Smooth muscle cell (in vitro differentiated cells): Measurements from ENCODE around the gene HINT1. TPM values are rescaled to one million over a fixed set of nuclear protein-coding genes. Genes with fewer than 3 reads are reported as not detected.
A peak's percentile ranks its signal among the peaks of the same experiment; 100 is the strongest.

Experiments
- DNase-seq: peaks from one replicate; lab custom pipeline; 2025; ENCODE audit not compliant: unreplicated experiment; lab: John Stamatoyannopoulos, UW
- H2AFZ ChIP-seq: fragments of 200-600 bp; sonication (generic); 2 replicates; pipeline ENCODE4 v1.6.0; 2016; ENCODE audit warnings: antibody characterized with exemption, low read depth, mild to moderate bottlenecking
- H3F3A ChIP-seq: fragments of 200-600 bp; sonication (generic); 2 replicates; pipeline ENCODE4 v1.6.0; 2017; ENCODE audit warnings: antibody characterized with exemption, low read depth
- H3K27ac ChIP-seq: fragments of 200-600 bp; sonication (generic); 2 replicates; pipeline ENCODE4 v1.5.1; 2016; ENCODE audit warnings: low read depth, mild to moderate bottlenecking
- H3K27me3 ChIP-seq: fragments of 200-600 bp; sonication (generic); 2 replicates; pipeline ENCODE4 v1.6.1; 2016; ENCODE audit warnings: low read depth, mild to moderate bottlenecking
- H3K36me3 ChIP-seq: fragments of 200-600 bp; sonication (generic); 2 replicates; pipeline ENCODE4 v1.5.1; 2016; ENCODE audit warnings: low read depth
- H3K4me1 ChIP-seq: fragments of 200-600 bp; sonication (generic); 2 replicates; pipeline ENCODE4 v1.5.1; 2016; ENCODE audit warnings: low read depth
- H3K4me2 ChIP-seq: fragments of 200-600 bp; sonication (generic); 2 replicates; pipeline ENCODE4 v1.6.0; 2016; ENCODE audit warnings: mild to moderate bottlenecking
- H3K4me3 ChIP-seq: fragments of 200-600 bp; sonication (generic); 2 replicates; pipeline ENCODE4 v1.5.1; 2016; ENCODE audit warnings: mild to moderate bottlenecking
- H3K79me2 ChIP-seq: fragments of 200-600 bp; sonication (generic); 2 replicates; pipeline ENCODE4 v1.6.0; 2016; ENCODE audit warnings: low read depth, mild to moderate bottlenecking
- H3K9ac ChIP-seq: fragments of 200-600 bp; sonication (generic); 2 replicates; pipeline ENCODE4 v1.6.0; 2016; ENCODE audit warnings: low read depth
- H3K9me3 ChIP-seq: fragments of 200-600 bp; sonication (generic); replicated peaks from 2 replicates; pipeline ENCODE4 v1.5.1; 2016; ENCODE audit warnings: low read depth
- H4K20me1 ChIP-seq: fragments of 200-600 bp; sonication (generic); 2 replicates; pipeline ENCODE4 v1.6.0; 2016; ENCODE audit warnings: low read depth
- CTCF ChIP-seq: fragments of 200-600 bp; sonication (generic); IDR thresholded peaks from 2 replicates; pipeline ENCODE4 v1.5.1; 2017; ENCODE audit warnings: borderline replicate concordance, mild to moderate bottlenecking, antibody characterized with exemption; ENCODE audit not compliant: insufficient read depth, poor library complexity, severe bottlenecking
- WGBS: methylation state at CpG from one replicate; pipeline ENCODE4 v1.1.7; 2016; ENCODE audit warnings: low lambda C conversion rate; 5-methylcytosine and 5-hydroxymethylcytosine counted together
- polyA plus RNA-seq: library from polyadenylated mRNA; unstranded; fragments of >200 nt; fragmentation: Nextera tagmentation; extraction: Ambion mirVana; gene quantifications from 2 replicates; pipeline ENCODE4 v1.2.1, GENCODE V29; 2016
- total RNA-seq: library from RNA; depleted of rRNA; stranded (reverse); fragments of >200 nt; gene quantifications from 2 replicates; pipeline ENCODE4 v1.2.3, GENCODE V29; 2014

HINT1 gene
- total and polyA plus RNA-seq, 2 experiments from 2014 or later, result 238 to 293 TPM

- peak overlapping the region; percentile 10 for H3K27ac ChIP-seq
- H3K9ac ChIP-seq, result peak overlapping the region; percentile 75
- H3K79me2 ChIP-seq, result peaks cover 4% of the 10 kb centered on the region
- H3K4me2 ChIP-seq, result peak overlapping the region; percentile 96
- no peaks in the 10 kb centered on the region for H3K27me3 ChIP-seq
- H3K4me3 ChIP-seq, result peak overlapping the region; percentile 79
- no peaks in the 10 kb centered on the region for H3K9me3 ChIP-seq
- H4K20me1 ChIP-seq, result no peaks in the 10 kb centered on the region
- H3K4me1 ChIP-seq, result peaks cover 12% of the 10 kb centered on the region
- TF ChIP-seq CTCF, result no peak
- H3K36me3 ChIP-seq, result no peaks in the 10 kb centered on the region
- 42% methylated on average over 16 of the region's 16 CpGs for WGBS
- DNase-seq, result no peak
- H2AFZ ChIP-seq, result peak overlapping the region; percentile 99
- no peaks in the 10 kb centered on the region for H3F3A ChIP-seq
Measured at GRCh38 chr5:131169810-131170539, 4.9 kb upstream of the HINT1 start.

- TF ChIP-seq CTCF, result no peak
- H3K9me3 ChIP-seq, result no peaks in the 10 kb centered on the region
- 87% methylated on average over 5 of the region's 5 CpGs for WGBS
Measured at GRCh38 chr5:131167615-131168014, 2.6 kb upstream of the HINT1 start.

DNA sequence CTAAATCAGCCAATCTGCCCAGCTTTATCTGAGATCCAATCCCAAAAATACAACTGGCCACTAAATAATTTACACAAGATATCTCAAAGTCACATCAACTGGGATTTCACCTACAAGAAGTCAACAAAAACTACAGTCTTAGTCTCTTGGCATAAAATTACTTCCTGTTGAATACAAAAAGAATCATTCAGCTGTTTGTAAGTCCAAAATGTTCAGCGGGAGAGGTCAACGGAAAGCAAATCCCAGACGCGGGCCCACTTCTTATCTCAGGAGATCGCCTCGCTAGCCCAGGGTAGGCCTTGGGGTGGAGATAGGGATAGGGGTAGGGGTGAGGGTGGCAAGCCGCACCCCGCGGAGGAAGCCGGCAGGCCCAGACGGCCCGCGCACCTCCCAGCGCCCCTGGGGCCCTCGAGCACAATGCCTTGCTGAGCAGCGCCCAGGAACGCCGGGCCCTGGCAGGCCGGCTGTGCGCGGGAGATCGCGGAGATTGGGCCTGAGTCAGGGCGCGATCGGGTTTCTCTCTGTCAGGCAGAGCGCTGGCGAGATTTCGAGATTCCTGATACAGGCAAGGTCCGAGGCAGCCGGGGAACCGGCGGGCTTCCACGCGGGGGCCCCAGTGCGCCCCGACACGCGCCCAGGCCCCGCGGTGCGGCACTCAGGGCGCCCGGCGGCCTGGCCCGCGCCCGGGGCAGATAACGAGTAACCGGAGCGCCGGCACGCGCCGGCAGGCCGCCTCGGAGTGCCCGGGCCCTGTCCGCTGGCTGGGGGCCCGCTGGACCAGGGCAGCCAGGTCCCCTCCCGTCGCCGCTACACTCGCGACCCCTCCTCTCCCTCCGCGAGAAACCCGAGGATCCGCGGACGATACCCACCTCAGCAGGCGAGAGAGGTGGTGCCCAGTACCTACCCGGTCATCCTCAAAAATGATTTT lies 601 bp downstream of the HINT1 start:
- no peaks in the 10 kb centered on the region for H3K9me3 ChIP-seq
- peaks cover 35% of the 10 kb centered on the region for H3K79me2 ChIP-seq
- no peaks in the 10 kb centered on the region for H3K27me3 ChIP-seq
- no peak for TF ChIP-seq CTCF
- no peaks in the 10 kb centered on the region for H4K20me1 ChIP-seq
- DNase-seq, result peak; percentile 58
- H3K4me1 ChIP-seq, result peaks cover 15% of the 10 kb centered on the region
- peak overlapping the region; percentile 68 for H3K9ac ChIP-seq
- H2AFZ ChIP-seq, result peak overlapping the region; percentile 95
- H3F3A ChIP-seq, result no peaks in the 10 kb centered on the region
- WGBS, result under 1% methylated on average over 66 of the region's 73 CpGs
- peaks cover 11% of the 10 kb centered on the region for H3K36me3 ChIP-seq
- peak overlapping the region; percentile 99 for H3K4me2 ChIP-seq
- H3K4me3 ChIP-seq, result peak overlapping the region; percentile 88
- H3K27ac ChIP-seq, result peak overlapping the region; percentile 64

More at GRCh38 chr5:131167615-131168014, 2.6 kb upstream of the HINT1 start:
- no peak overlapping the region for H3K4me2 ChIP-seq
- no peak overlapping the region for H2AFZ ChIP-seq
- no peak overlapping the region for H3K4me3 ChIP-seq
- H4K20me1 ChIP-seq, result no peaks in the 10 kb centered on the region
- no peak for DNase-seq
- no peak overlapping the region for H3K27ac ChIP-seq
- H3K27me3 ChIP-seq, result no peaks in the 10 kb centered on the region
- H3K36me3 ChIP-seq, result no peaks in the 10 kb centered on the region
- H3K4me1 ChIP-seq, result peaks cover 23% of the 10 kb centered on the region
- H3K79me2 ChIP-seq, result peaks cover 26% of the 10 kb centered on the region
- no peaks in the 10 kb centered on the region for H3F3A ChIP-seq
- H3K9ac ChIP-seq, result no peak overlapping the region
